ENCODE measurements around the gene FAM136A. TPM values are rescaled to one million over a fixed set of nuclear protein-coding genes. Genes with fewer than 3 reads are reported as not detected.

Gene FAM136A
- total and polyA plus RNA-seq, 11 donors = 16.8 to 42.8 (median 23.9) TPM

- Histone ChIP-seq H3K27ac (no peak overlapping the region), H3K36me3 (no peaks in the 10 kb centered on the region), H3K27me3 (peaks cover 0 to 10% (median 0%) of the 10 kb centered on the region in 9 donors), H3K4me1 (no peaks in the 10 kb centered on the region), H3K4me3 (no peak overlapping the region), H3K9me3 (no peaks in the 10 kb centered on the region)
- WGBS, 4 donors = 73 to 94% (median 84%) methylated on average over 1 of the region's 1 CpG
- DNase-seq (no peak), ATAC-seq (no peak)
- intact Hi-C loops (cut with DNase I) = loop anchor here in 1 of 10 donors (10.0 kb wide), 1 partner anchor 612 kb away; no protein-coding TSS in a partner anchor
- TF ChIP-seq POLR2A (IDR thresholded peaks at IDR 0.05) (no peak), CTCF (IDR thresholded peaks at IDR 0.05) (no peak)
Observed at GRCh38 chr2:70312560-70312959, 10.7 kb upstream of the FAM136A start.

GRCh38 chr2:70310899-70311298 lies 9.0 kb upstream of the FAM136A start:
- no peak for DNase-seq
- no peak overlapping the region for H3K4me3 ChIP-seq
- no peaks in the 10 kb centered on the region for H3K9me3 ChIP-seq
- no peaks in the 10 kb centered on the region for H3K36me3 ChIP-seq
- H3K27ac ChIP-seq = no peak overlapping the region
- WGBS, 4 donors = 66 to 80% (median 76%) methylated on average over 3 of the region's 3 CpGs
- intact Hi-C loops (cut with DNase I) = loop anchor here in 1 of 10 donors (10.0 kb wide), 1 partner anchor 614 kb away; no protein-coding TSS in a partner anchor
- no peak for ATAC-seq
- peaks cover 0 to 10% (median 0%) of the 10 kb centered on the region in 9 donors for H3K27me3 ChIP-seq
- no peak for TF ChIP-seq CTCF (IDR thresholded peaks at IDR 0.05)
- no peak for TF ChIP-seq POLR2A (IDR thresholded peaks at IDR 0.05)
- H3K4me1 ChIP-seq = no peaks in the 10 kb centered on the region

- intact Hi-C loops (cut with DNase I) = loop anchor here in 4 of 10 donors (2.0 to 10.0 kb wide), 4 partner anchors 311 to 391 kb away; partner anchors contain the start of gene MXD1 (in 1 of the 4)
Observed at GRCh38 chr2:70305531-70305930, 3.7 kb upstream of the FAM136A start.

GRCh38 chr2:70304498-70304897 lies 2.6 kb upstream of the FAM136A start:
- TF ChIP-seq POLR2A (IDR thresholded peaks at IDR 0.05) (no peak), CTCF (IDR thresholded peaks at IDR 0.05) (no peak)
- Histone ChIP-seq H3K4me1 (peaks cover 0 to 16% (median 4%) of the 10 kb centered on the region in 12 donors), H3K27ac (no peak overlapping the region), H3K9me3 (no peaks in the 10 kb centered on the region), H3K27me3 (no peaks in the 10 kb centered on the region), H3K36me3 (peaks cover 0 to 12% (median 7%) of the 10 kb centered on the region in 9 donors), H3K4me3 (no peak overlapping the region)
- ATAC-seq (no peak), DNase-seq (no peak)
- intact Hi-C loops (cut with DNase I) = loop anchor here (1.0 to 10.0 kb wide), 9 partner anchors 57 to 392 kb away; partner anchors contain the start of genes TIA1 (in 2 of the 10) and MXD1 (in 1 of the 10)
- WGBS, 4 donors = 65 to 70% (median 68%) methylated on average over 4 of the region's 4 CpGs

More at GRCh38 chr2:70305531-70305930, 3.7 kb upstream of the FAM136A start:
- no peak for TF ChIP-seq POLR2A (IDR thresholded peaks at IDR 0.05)
- no peak for TF ChIP-seq CTCF (IDR thresholded peaks at IDR 0.05)
- peaks cover 0 to 1% (median 0%) of the 10 kb centered on the region in 9 donors for H3K36me3 ChIP-seq
- peaks cover 0 to 16% (median 4%) of the 10 kb centered on the region in 12 donors for H3K4me1 ChIP-seq
- H3K27me3 ChIP-seq = peaks cover 0 to 8% (median 0%) of the 10 kb centered on the region in 9 donors
- H3K4me3 ChIP-seq = no peak overlapping the region
- ATAC-seq (no peak), DNase-seq (no peak)
- 64 to 76% (median 67%) methylated on average over 3 of the region's 3 CpGs for WGBS, 4 donors
- H3K27ac ChIP-seq = no peak overlapping the region
- no peaks in the 10 kb centered on the region for H3K9me3 ChIP-seq
